ENCODE data around the gene SSC4D.
"Not testable (repeated sequence)": the region's sequence is repeated elsewhere in the genome, so short reads cannot be mapped to it uniquely, and the experiment has no call there.

Gene SSC4D

GRCh38 chr7:76381814-76382213 lies 27.7 kb downstream of the SSC4D start:
- DNase-seq, result no peak

GRCh38 chr7:76380623-76380966 lies 28.9 kb downstream of the SSC4D start:
- no peak for DNase-seq

GRCh38 chr7:76377186-76377918 lies 32.1 kb downstream of the SSC4D start:
- DNase-seq, result no peak

- DNase-seq, result no peak
Measured at GRCh38 chr7:76375251-76375650, 34.2 kb downstream of the SSC4D start.

GRCh38 chr7:76372984-76373833 lies 36.3 kb downstream of the SSC4D start:
- DNase-seq, result no peak

GRCh38 chr7:76371396-76371795 lies 38.1 kb downstream of the SSC4D start:
- DNase-seq, result no peak

GRCh38 chr7:76369018-76369417 lies 40.5 kb downstream of the SSC4D start:
- no peak for DNase-seq

- no peak for DNase-seq
Measured at GRCh38 chr7:76368190-76368589, 41.3 kb downstream of the SSC4D start.

GRCh38 chr7:76364198-76364584 lies 45.3 kb downstream of the SSC4D start:
- no peak for DNase-seq

GRCh38 chr7:76363754-76364153 lies 45.7 kb downstream of the SSC4D start:
- DNase-seq, result not testable (repeated sequence)

- no peak for DNase-seq
Measured at GRCh38 chr7:76359978-76360638, 49.4 kb downstream of the SSC4D start.

GRCh38 chr7:76359111-76359977 lies 50.2 kb downstream of the SSC4D start:
- peak; percentile 91 to 92 for DNase-seq

- DNase-seq, result peak; percentile 84 to 85
Measured at GRCh38 chr7:76358481-76359110, 50.9 kb downstream of the SSC4D start, which contains the start of gene YWHAG. Gene YWHAG, minus strand, starts transcription at chr7:76358991. Its CDS starts 183 bp downstream, at chr7:76358808.

- DNase-seq, result peak; percentile 47 to 48
Measured at GRCh38 chr7:76358011-76358480, 51.5 kb downstream of the SSC4D start.

GRCh38 chr7:76357475-76358010 lies 52.0 kb downstream of the SSC4D start:
- no peak for DNase-seq

- no peak for DNase-seq
Measured at GRCh38 chr7:76356823-76357222, 52.7 kb downstream of the SSC4D start.

GRCh38 chr7:76356115-76356514 lies 53.4 kb downstream of the SSC4D start:
- DNase-seq, result no peak

- no peak for DNase-seq
Measured at GRCh38 chr7:76354981-76355730, 54.3 kb downstream of the SSC4D start.

GRCh38 chr7:76354516-76354915 lies 55.0 kb downstream of the SSC4D start:
- no peak for DNase-seq

GRCh38 chr7:76353744-76354143 lies 55.8 kb downstream of the SSC4D start:
- no peak for DNase-seq

- no peak for DNase-seq
Measured at GRCh38 chr7:76352193-76352592, 57.3 kb downstream of the SSC4D start.
